ENCODE results near the gene RMC1. TPM values are rescaled to one million over a fixed set of nuclear protein-coding genes. Genes with fewer than 3 reads are reported as not detected.
A peak's percentile ranks its signal among the peaks of the same experiment; 100 is the strongest.
"Not testable (repeated sequence)": the region's sequence is repeated elsewhere in the genome, so short reads cannot be mapped to it uniquely, and the experiment has no call there.

RMC1 gene
- total RNA-seq, 4 donors from 2014 or later = 4.4 to 34.1 (median 26.6) TPM

GRCh38 chr18:23485386-23485785 is 17.9 kb upstream of the RMC1 start:
- H3K4me1 ChIP-seq = peaks cover 0 to 15% (median 5%) of the 10 kb centered on the region in 4 donors
- in situ Hi-C loops (cut with MboI; ENCODE audit: low pct_ligation_motif_present in 1 of 4, low pct_unique_long_range_greater_than_20kb in 1 of 4, low sequenced_read_pairs in 3 of 4) = no loop called here
- no peak overlapping the region for H3K27ac ChIP-seq
- intact Hi-C loops (cut with DNase I; ENCODE audit: low total_unique reads) = no loop called here
- peaks cover 0 to 32% (median 6%) of the 10 kb centered on the region in 4 donors for H3K36me3 ChIP-seq
- 83 to 96% methylated on average over 2 to 7 of the region's 7 CpGs for WGBS, 2 donors (ENCODE audit: low coverage in 1 of 2)
- H3K27me3 ChIP-seq = no peaks in the 10 kb centered on the region
- TF ChIP-seq, protein P1, sequence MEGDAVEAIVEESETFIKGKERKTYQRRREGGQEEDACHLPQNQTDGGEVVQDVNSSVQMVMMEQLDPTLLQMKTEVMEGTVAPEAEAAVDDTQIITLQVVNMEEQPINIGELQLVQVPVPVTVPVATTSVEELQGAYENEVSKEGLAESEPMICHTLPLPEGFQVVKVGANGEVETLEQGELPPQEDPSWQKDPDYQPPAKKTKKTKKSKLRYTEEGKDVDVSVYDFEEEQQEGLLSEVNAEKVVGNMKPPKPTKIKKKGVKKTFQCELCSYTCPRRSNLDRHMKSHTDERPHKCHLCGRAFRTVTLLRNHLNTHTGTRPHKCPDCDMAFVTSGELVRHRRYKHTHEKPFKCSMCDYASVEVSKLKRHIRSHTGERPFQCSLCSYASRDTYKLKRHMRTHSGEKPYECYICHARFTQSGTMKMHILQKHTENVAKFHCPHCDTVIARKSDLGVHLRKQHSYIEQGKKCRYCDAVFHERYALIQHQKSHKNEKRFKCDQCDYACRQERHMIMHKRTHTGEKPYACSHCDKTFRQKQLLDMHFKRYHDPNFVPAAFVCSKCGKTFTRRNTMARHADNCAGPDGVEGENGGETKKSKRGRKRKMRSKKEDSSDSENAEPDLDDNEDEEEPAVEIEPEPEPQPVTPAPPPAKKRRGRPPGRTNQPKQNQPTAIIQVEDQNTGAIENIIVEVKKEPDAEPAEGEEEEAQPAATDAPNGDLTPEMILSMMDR (IDR thresholded peaks at IDR 0.05) = no peak
- no peak for TF ChIP-seq POLR2A (IDR thresholded peaks at IDR 0.05)
- no peak for TF ChIP-seq EP300 (IDR thresholded peaks at IDR 0.05; ENCODE audit: low read depth)
- no peak for TF ChIP-seq POLR2AphosphoS5 (IDR thresholded peaks at IDR 0.05)
- DNase-seq = no peak
- no peak overlapping the region for H3K4me3 ChIP-seq
- H3K9me3 ChIP-seq = no peaks in the 10 kb centered on the region

- peak; percentile 23 for DNase-seq
- peak overlapping the region; percentile 45 to 79 (median 58) for H3K27ac ChIP-seq
- peak overlapping the region in 1 of 4 donors; percentile 31 for H3K4me3 ChIP-seq
- peaks cover 0 to 15% (median 5%) of the 10 kb centered on the region in 4 donors for H3K4me1 ChIP-seq
- TF ChIP-seq EP300 (IDR thresholded peaks at IDR 0.05; ENCODE audit: low read depth) (no peak), POLR2A (IDR thresholded peaks at IDR 0.05) (no peak), POLR2AphosphoS5 (IDR thresholded peaks at IDR 0.05) (no peak)
- TF ChIP-seq, protein P1 (IDR thresholded peaks at IDR 0.05) = no peak
- intact Hi-C loops (cut with DNase I; ENCODE audit: low total_unique reads) = no loop called here
- 27 to 45% methylated on average over 4 to 14 of the region's 14 CpGs for WGBS, 2 donors (ENCODE audit: low coverage in 1 of 2)
- in situ Hi-C loops (cut with MboI; ENCODE audit: low pct_ligation_motif_present in 1 of 4, low pct_unique_long_range_greater_than_20kb in 1 of 4, low sequenced_read_pairs in 3 of 4) = no loop called here
- H3K9me3 ChIP-seq = no peaks in the 10 kb centered on the region
- H3K36me3 ChIP-seq = peaks cover 0 to 8% (median 0%) of the 10 kb centered on the region in 4 donors
- no peaks in the 10 kb centered on the region for H3K27me3 ChIP-seq
Observed at GRCh38 chr18:23487738-23488570, 15.4 kb upstream of the RMC1 start.

- H3K9me3 ChIP-seq; in situ Hi-C loops (cut with MboI; ENCODE audit: low pct_ligation_motif_present in 1 of 4, low pct_unique_long_range_greater_than_20kb in 1 of 4, low sequenced_read_pairs in 3 of 4); DNase-seq; H3K4me3 ChIP-seq; H3K27ac ChIP-seq; intact Hi-C loops (cut with DNase I; ENCODE audit: low total_unique reads); H3K36me3 ChIP-seq; H3K27me3 ChIP-seq: not testable (repeated sequence)
- peaks cover 0 to 13% (median 5%) of the 10 kb centered on the region in 4 donors for H3K4me1 ChIP-seq
- WGBS, 2 donors (ENCODE audit: low coverage in 1 of 2) = 84 to 85% methylated on average over 5 of the region's 5 CpGs
Observed at GRCh38 chr18:23489586-23489985, 13.7 kb upstream of the RMC1 start.

- in situ Hi-C loops (cut with MboI; ENCODE audit: low pct_ligation_motif_present in 1 of 4, low pct_unique_long_range_greater_than_20kb in 1 of 4, low sequenced_read_pairs in 3 of 4) = no loop called here
Observed at GRCh38 chr18:23493654-23494053, 9.7 kb upstream of the RMC1 start.

GRCh38 chr18:23494992-23495391 is 8.3 kb upstream of the RMC1 start:
- intact Hi-C loops (cut with DNase I; ENCODE audit: low total_unique reads) = no loop called here
- Histone ChIP-seq H3K27ac (no peak overlapping the region), H3K4me3 (no peak overlapping the region), H3K36me3 (no peaks in the 10 kb centered on the region), H3K27me3 (no peaks in the 10 kb centered on the region), H3K9me3 (no peaks in the 10 kb centered on the region), H3K4me1 (peaks cover 0 to 7% (median 3%) of the 10 kb centered on the region in 4 donors)
- no peak for DNase-seq
- no peak for TF ChIP-seq POLR2A (IDR thresholded peaks at IDR 0.05)
- TF ChIP-seq EP300 (IDR thresholded peaks at IDR 0.05; ENCODE audit: low read depth) = no peak
- TF ChIP-seq POLR2AphosphoS5 (IDR thresholded peaks at IDR 0.05) = no peak
- TF ChIP-seq, protein P1 (IDR thresholded peaks at IDR 0.05) = no peak
- 94 to 100% methylated on average over 1 of the region's 1 CpG for WGBS, 2 donors (ENCODE audit: low coverage in 1 of 2)
- in situ Hi-C loops (cut with MboI; ENCODE audit: low pct_ligation_motif_present in 1 of 4, low pct_unique_long_range_greater_than_20kb in 1 of 4, low sequenced_read_pairs in 3 of 4) = no loop called here

More at GRCh38 chr18:23493654-23494053, 9.7 kb upstream of the RMC1 start:
- no peak for TF ChIP-seq POLR2A (IDR thresholded peaks at IDR 0.05)
- TF ChIP-seq EP300 (IDR thresholded peaks at IDR 0.05; ENCODE audit: low read depth) = no peak
- H3K9me3 ChIP-seq = no peaks in the 10 kb centered on the region
- WGBS, 2 donors (ENCODE audit: low coverage in 1 of 2) = 90 to 93% methylated on average over 1 of the region's 1 CpG
- intact Hi-C loops (cut with DNase I; ENCODE audit: low total_unique reads) = no loop called here
- no peaks in the 10 kb centered on the region for H3K27me3 ChIP-seq
- H3K4me3 ChIP-seq = no peak overlapping the region
- H3K27ac ChIP-seq = no peak overlapping the region
- peaks cover 0 to 2% (median 0%) of the 10 kb centered on the region in 4 donors for H3K4me1 ChIP-seq
- no peaks in the 10 kb centered on the region for H3K36me3 ChIP-seq
- no peak for DNase-seq

All from transverse colon (tissue), 4 donors.